SKM-1 (cell line): ENCODE data around the gene FAM98B.

Source experiments
- DNase-seq: peaks from one replicate; lab custom pipeline; 2025; ENCODE audit not compliant: unreplicated experiment; lab: John Stamatoyannopoulos, UW

The FAM98B gene

DNA sequence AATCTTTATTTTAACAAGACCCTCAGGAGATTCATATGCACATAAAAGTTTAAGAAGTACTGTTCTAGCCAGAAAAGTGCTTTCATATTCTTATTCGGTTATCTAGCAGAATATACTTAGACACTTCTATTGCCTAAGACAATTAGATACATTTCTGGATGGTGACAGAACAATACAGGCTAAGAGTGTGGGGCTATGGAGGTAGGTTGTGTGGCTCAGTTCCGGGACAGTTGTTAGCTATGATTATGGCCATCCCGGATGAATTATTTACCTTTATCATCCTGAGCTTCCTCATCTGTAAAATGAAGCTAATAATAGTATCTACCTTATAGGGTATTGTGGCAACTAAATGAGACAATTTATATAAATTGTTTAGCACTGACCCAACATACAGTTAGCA is 6.6 kb downstream of the FAM98B start:
- DNase-seq = no peak

- DNase-seq = no peak
Observed at GRCh38 chr15:38461066-38461833, 7.3 kb downstream of the FAM98B start.

GRCh38 chr15:38463893-38464292 is 10.0 kb downstream of the FAM98B start:
- DNase-seq = no peak

DNA sequence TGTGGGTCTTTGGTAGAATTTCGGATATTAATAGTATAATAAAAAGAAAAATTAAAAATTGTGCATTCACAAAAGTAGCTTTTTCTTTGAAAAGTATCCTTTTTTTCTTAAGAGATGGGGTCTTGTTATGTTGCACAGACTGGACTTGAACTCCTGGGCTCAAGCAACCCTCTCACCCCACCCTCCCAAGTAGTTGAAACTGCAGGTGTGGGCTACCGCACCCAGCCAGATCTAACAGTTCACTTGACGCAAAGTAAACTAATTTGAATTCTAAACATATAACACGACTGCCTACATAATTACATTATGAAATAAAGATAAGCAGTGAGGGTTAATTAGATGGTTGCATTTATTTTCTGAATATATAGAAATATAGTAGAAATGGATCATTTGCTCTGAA is 10.7 kb downstream of the FAM98B start:
- DNase-seq = no peak

GRCh38 chr15:38470816-38471215 is 16.9 kb downstream of the FAM98B start:
- DNase-seq = no peak

GRCh38 chr15:38471974-38472373 is 18.0 kb downstream of the FAM98B start:
- DNase-seq = no peak

DNA sequence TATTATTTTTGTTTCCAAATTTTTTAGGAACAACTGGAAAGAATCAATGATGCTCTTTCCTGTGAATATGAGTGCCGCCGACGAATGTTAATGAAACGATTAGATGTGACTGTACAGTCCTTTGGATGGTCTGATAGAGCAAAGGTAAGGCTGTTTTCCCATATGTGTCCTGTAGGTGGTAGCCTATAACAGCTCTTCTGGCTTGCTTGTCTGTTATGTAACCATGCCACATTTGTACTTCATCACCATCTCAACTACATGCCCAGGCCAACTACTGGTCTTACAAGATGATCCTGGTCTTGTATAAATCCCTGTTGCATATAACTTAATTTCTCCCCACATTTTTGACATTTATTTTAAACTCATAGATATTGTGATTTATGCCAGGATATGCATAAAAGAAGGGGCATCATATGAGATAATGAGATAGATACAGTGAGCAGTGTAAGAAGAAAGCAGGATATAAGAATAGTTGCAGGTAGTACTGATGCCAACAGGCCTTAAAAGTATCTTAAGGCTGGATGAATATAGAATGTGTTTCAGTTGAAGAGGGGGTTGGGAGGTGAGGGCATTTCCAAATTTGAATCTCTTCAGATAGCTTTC is 20.3 kb downstream of the FAM98B start:
- DNase-seq = peak; percentile 64

DNA sequence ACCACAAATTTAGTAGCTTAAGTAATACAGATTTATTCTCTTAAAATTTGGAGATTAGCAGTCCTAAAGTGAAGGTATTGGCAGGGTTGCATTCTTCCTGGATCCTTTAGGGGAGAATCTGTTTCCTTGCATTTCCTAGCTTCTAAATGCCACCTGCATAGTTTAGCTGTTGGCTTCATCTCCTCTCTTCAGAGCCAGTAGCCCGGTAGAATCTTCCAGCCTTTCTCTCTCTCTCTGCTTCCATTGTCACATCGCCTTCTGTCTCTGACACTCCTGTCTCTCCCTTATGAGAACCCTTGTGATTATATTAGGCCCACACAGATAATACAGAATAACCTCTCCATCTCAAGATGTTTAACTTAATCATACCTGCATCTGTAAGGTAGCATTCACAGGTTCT is 21.4 kb downstream of the FAM98B start:
- no peak for DNase-seq

DNA sequence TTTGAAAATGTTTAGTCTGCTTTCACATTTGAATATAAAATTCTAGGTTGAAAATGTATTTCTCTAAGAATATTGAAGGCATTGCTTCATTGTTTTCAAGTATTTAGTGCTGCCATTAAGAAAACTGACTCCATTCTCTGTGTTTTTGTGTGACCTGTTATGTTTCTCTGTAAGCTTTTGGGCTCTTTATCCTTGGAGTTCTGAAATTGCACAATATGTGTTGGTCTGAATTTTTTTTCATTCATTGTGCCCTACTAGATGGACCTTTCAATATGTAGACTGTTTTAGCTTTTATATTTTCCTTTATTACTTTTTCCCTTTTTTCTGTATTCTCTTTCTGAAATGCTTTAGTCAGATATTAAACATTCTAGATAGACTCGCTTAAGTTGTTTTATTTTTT is 22.2 kb downstream of the FAM98B start:
- DNase-seq = no peak

DNA sequence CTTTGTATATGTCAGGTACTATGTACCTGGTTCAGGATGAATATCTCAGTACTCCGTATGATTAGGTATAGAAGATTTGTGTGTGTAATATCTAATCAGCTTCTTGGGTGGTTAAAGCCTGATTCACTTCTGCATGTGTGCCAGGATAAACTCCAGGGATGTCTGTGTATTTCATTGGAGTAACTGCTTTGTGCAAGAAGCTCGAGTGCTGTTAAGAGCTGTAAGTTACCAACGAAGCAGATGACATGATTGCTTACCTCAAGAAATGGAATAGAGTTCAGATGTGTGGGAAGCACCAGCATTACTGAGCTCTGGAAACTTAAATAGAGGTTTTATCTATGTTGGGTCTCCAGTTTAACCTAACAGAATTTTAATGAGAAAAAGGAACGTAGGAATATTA is 23.7 kb downstream of the FAM98B start:
- DNase-seq = no peak

DNA sequence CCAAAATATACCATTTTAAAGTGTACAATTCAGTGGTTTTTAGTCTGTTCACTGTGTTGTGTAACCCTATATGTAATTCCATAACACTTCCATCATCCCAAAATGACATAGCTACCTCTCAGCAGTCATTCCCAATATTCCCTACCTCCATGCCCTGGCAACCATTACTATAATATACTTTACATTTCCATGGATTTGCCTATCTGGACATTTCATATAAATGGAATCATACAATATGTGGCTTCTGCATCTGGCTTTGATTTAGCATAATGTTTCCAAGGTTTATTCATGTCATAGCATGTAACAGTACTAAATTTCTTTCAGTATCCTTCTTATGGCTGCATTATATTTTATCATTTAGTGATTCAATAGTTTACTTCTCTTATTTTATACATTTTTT is 25.3 kb downstream of the FAM98B start:
- no peak for DNase-seq

DNA sequence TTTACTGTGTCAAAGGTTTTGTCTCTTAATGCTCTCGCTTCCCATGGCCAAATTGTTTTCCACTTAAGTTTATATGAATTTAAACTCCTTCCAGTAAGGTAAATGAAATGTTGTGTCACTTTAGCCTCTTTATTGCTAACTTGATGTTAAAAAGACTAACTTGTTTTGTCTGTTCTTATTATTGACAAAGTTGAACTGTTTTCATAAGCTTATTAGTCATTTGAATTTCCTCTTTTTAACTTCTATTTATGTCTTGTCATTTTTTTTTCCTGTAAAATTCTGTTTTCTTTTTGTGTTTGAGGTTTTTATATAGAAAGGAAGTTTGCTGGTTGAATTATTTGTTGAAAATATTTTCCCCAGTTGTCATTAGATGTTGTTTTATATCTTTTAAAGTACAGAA is 25.8 kb downstream of the FAM98B start:
- DNase-seq = no peak

- no peak for DNase-seq
Observed at GRCh38 chr15:38481113-38481512, 27.2 kb downstream of the FAM98B start.

DNA sequence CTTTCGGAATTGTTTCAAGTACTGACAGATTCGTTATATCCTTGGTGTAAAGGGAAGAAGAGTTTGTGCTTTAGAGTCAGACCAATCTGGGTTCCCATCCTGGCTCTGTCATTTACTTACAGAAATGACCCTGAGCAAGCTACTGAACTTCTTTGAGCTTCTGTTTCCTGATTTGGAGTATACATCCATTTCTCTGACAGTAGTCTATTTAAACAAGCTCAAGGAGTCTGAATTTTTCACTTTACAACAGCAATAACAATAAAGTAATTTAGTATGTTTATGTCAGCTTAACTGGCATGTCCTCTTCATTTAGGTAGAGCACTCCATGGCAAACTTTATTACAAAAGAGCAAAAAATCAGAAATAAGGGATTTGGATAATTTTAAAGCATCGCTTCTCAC is 27.8 kb downstream of the FAM98B start:
- DNase-seq = no peak

DNA sequence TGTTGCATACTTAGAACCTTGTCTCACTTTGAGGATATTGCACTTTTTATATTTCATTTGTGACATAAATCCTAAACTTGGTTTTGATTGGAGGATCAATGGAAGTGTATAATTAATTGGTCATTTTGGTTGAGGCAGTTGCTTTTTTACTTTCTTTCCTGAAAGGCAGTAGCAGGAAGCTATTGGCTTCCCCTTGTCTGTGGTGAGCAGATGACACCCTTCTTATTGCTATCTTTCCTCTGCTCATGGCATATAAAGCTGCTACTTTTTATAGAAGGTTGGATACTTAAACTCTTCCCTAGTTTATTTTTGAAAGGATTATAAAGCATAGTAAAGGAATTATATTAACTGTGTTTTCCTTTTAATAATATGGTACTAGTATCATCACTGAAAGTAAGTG is 28.6 kb downstream of the FAM98B start:
- DNase-seq = no peak

DNA sequence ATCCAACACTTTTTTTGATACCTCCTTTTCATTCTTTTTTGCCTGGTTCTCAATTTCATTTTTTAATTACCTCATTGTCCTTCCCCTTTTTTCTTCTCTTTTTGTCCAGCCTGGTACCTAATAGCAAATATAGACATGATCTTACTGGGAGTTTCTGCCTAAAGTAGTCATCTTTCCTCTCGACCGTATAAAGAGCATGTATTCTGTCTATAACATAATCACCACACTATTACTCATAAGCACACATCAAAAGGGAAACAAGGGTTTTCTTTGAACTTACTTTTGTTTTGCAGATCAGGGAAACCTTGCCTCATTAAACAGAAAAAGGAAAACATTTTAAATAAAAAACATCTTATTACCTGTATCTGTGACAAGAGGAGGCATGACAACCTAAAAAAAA is 33.0 kb downstream of the FAM98B start:
- no peak for DNase-seq

DNA sequence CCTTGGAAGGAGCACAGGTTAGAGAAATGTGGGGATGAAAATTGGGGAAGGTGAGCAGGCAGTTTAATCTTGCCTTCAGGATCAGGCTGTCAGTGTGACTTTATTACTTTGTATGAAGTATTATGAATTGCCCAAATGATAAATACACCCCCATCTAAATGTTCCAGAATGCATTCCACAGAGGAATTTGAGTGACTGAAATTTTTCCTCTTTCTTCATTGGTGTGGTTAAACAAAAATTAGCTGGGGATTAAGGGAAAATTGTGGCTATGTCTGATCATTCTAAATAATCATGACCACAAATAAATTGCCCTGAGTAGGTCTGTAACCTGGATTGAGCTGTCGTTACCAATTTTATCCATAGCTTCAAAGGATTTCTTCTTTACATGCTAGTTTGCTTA is 33.5 kb downstream of the FAM98B start:
- no peak for DNase-seq

DNA sequence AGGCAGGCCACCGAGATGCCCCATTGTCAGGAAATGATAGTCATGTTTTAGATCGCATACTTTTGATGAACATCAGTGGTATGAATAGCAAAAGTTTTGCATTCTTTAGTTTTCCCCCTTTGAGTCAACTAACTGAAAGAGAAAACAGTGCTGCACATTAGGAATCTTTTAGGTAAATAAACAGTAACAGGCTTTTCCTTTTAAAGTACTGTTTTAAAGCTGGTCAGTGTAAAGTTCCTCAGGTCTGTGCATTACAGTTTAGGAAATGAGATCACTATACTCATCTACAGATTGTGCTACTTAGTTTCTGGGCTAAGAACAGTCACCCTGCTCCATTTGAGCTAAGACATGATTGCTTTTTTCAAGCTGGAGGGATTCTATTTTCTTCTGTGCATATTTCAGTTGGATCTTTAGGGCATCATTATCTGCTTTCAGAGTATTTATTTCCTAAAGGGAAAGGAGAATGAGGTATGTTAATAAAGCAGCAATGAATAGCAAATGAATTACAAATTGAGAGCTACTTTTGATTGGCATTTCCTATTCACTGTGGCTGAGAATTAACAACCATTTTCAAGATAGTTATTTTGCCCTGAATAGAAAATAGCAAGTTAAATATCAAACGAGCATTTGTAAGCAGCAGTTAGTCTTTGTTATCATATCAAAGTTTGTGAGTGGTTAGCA is 36.5 kb downstream of the FAM98B start:
- no peak for DNase-seq

- no peak for DNase-seq
Observed at GRCh38 chr15:38496151-38496550, 42.2 kb downstream of the FAM98B start.

GRCh38 chr15:38499651-38500050 is 45.7 kb downstream of the FAM98B start:
- DNase-seq = no peak

DNA sequence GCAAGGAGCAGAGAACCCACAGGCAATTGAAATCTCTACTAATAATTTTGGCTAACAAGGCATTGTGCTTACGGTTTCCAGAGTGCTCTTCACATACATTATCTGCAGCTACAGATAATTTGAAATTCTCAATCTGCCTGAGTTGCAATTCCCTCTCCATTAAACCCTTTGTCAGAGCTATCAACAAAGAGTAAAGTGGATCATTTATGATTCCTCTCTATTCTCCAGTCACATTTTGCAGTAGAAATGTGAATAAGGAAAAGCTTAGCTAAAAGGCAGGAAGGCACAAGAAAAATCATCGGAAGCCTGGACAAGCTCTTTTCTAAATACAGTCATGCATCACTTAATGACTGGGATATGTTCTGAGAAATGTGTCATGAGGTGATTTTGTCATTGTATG is 49.6 kb downstream of the FAM98B start:
- no peak for DNase-seq

DNA sequence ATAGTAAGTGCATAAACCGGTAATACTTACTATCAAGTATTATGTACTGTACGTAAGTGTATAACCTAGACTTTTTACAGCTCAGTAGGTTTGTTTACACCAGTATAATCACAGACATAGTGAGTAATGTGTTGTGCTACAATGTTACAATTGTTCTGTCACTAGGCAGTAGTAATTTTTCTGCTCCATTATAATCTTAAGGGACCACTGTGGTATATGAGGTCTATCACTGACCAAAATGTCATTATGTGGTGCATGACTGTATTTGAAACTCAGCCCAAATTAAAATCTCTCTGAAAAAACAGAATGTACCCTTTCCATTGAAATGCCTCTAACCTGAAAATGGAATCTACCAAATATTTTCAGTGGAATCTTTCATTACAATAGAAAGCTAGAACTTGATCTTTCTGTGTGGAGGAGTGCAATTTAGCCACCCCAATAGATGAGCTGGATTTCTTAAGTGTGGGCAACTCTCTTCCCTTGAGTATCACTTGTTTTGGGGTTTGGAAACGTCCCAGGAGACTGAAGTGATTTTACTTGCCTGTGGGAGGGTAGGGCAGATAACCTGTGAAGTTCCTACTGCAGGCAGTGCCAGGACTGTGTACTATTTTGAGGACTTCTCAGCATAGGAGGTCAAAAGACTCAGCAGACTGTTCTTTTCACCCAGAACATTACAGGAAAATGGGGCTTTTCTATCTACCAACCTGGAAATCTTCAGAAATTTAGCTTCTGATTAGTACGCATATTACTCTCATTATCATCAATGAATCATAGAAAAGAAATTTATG is 50.9 kb downstream of the FAM98B start:
- no peak for DNase-seq
